B cell (primary cell): Measurements from ENCODE around the gene MIA3. TPM values are rescaled to one million over a fixed set of nuclear protein-coding genes. Genes with fewer than 3 reads are reported as not detected.

ENCODE experiments used
- ATAC-seq: fragments of 200-7000 bp; cut with Tn5 transposase; one replicate; pipeline ENCODE4 v1.10.0; 2021; ENCODE audit warnings: low read depth, mild to moderate bottlenecking, moderate number of reproducible peaks, moderate library complexity
- CTCF ChIA-PET: fragments of 350-600 bp; sonication (Branson Sonifier 250); formaldehyde crosslinking; loops from one replicate; lab custom pipeline; 2021; ENCODE audit warnings: antibody characterized with exemption, inconsistent platforms; lab: Charles Lee
- POLR2A ChIA-PET: fragments of 350-600 bp; sonication (Branson Sonifier 250); formaldehyde crosslinking; loops from one replicate; lab custom pipeline; 2021; ENCODE audit warnings: antibody characterized with exemption; lab: Charles Lee
- DNase-seq: peaks from one replicate; pipeline ENCODE4 v3.0.0; 2013
- H2AFZ ChIP-seq: 2 replicates; pipeline ENCODE4 v1.6.1; 2012; ENCODE audit warnings: mild to moderate bottlenecking, low read depth, low read length; ENCODE audit not compliant: insufficient read depth, poor library complexity, severe bottlenecking
- H3K27ac ChIP-seq, 2 donors: 1 replicate in 1 of 2; 2 replicates in 1 of 2; pipeline ENCODE4 v1.5.1; 2012 to 2013; ENCODE audit warnings: low read length in 2 of 2, mild to moderate bottlenecking in 2 of 2, moderate library complexity in 1 of 2
- H3K27me3 ChIP-seq, 4 experiments: fragments of 200-600 bp in 1 of 4; sonication (generic) in 1 of 4; replicated peaks in 1 of 4; 1 replicate in 2 of 4; 2 replicates in 2 of 4; pipeline versions ENCODE4 v1.6.1 to v1.7.0; 2013 to 2016; ENCODE audit warnings: low read length in 3 of 4, mild to moderate bottlenecking in 2 of 4, mixed read lengths in 1 of 4, moderate library complexity in 1 of 4; ENCODE audit not compliant: insufficient read depth in 4 of 4, control insufficient read depth in 3 of 4; ENCODE audit errors: control extremely low read depth in 1 of 4
- H3K36me3 ChIP-seq, 2 experiments: replicated peaks in 1 of 2; 1 replicate in 1 of 2; 2 replicates in 1 of 2; pipeline versions ENCODE4 v1.6.1 to v1.7.1; 2013; ENCODE audit warnings: low read length in 1 of 2; ENCODE audit not compliant: insufficient read depth in 2 of 2, control insufficient read depth in 1 of 2; ENCODE audit errors: control extremely low read depth in 1 of 2, extremely low read depth in 1 of 2
- H3K4me1 ChIP-seq, 2 donors: fragments of 200-600 bp in 1 of 2; sonication (generic) in 1 of 2; 1 replicate in 1 of 2; 2 replicates in 1 of 2; pipeline versions ENCODE4 v1.5.1 to v1.6.1; 2013 to 2017; ENCODE audit warnings: low read length in 2 of 2; ENCODE audit not compliant: control insufficient read depth in 2 of 2, insufficient read depth in 2 of 2
- H3K4me2 ChIP-seq: replicated peaks from 2 replicates; pipeline ENCODE3; 2012; ENCODE audit warnings: mild to moderate bottlenecking, low read depth, low read length; ENCODE audit not compliant: poor library complexity, severe bottlenecking
- H3K4me3 ChIP-seq, 5 experiments: fragments of 200-600 bp in 1 of 5; sonication (generic) in 1 of 5; 1 replicate in 3 of 5; 2 replicates in 2 of 5; pipeline versions ENCODE4 v1.5.1 to v1.7.0; 2011 to 2016; ENCODE audit warnings: low read length in 4 of 5, mild to moderate bottlenecking in 4 of 5, low read depth in 2 of 5, control low read depth in 1 of 5, moderate library complexity in 1 of 5; ENCODE audit not compliant: insufficient read depth in 1 of 5; ENCODE audit errors: control extremely low read depth in 1 of 5, extremely low read depth in 1 of 5
- H3K79me2 ChIP-seq: fragments of 200-600 bp; sonication (generic); one replicate; pipeline ENCODE4 v1.6.0; 2016; ENCODE audit warnings: low read length; ENCODE audit not compliant: control insufficient read depth, insufficient read depth
- H3K9ac ChIP-seq: fragments of 200-600 bp; sonication (generic); 2 replicates; pipeline ENCODE4 v1.6.1; 2017; ENCODE audit warnings: mild to moderate bottlenecking, low read length, moderate library complexity
- H3K9me3 ChIP-seq, 3 donors: one replicate each; pipeline versions ENCODE4 v1.6.1 to v1.7.1; 2013; ENCODE audit warnings: low read length in 2 of 3; ENCODE audit not compliant: control insufficient read depth in 2 of 3, insufficient read depth in 1 of 3; ENCODE audit errors: control extremely low read depth in 1 of 3
- H4K20me1 ChIP-seq: 2 replicates; pipeline ENCODE4 v1.6.0; 2012; ENCODE audit warnings: mild to moderate bottlenecking, low read length; ENCODE audit not compliant: insufficient read depth, control insufficient read depth, poor library complexity, severe bottlenecking
- H3K27ac Mint-ChIP-seq: one replicate; pipeline ENCODE4 v1.8.0; 2021; ENCODE audit warnings: mixed read lengths
- H3K27me3 Mint-ChIP-seq: one replicate; pipeline ENCODE4 v1.8.0; 2021; ENCODE audit warnings: mixed read lengths
- H3K4me1 Mint-ChIP-seq: one replicate; pipeline ENCODE4 v1.8.0; 2021; ENCODE audit warnings: mixed read lengths
- H3K4me3 Mint-ChIP-seq: one replicate; pipeline ENCODE4 v1.8.0; 2021; ENCODE audit warnings: mixed read lengths
- H3K9me3 Mint-ChIP-seq: one replicate; pipeline ENCODE4 v1.8.0; 2022; ENCODE audit warnings: mixed read lengths; ENCODE audit not compliant: insufficient read depth
- WGBS: methylation state at CpG from one replicate; pipeline ENCODE4 v1.1.5; 2013; ENCODE audit warnings: missing lambda C conversion rate; ENCODE audit not compliant: insufficient coverage; 5-methylcytosine and 5-hydroxymethylcytosine counted together
- intact Hi-C: fragments of 100-400 bp; cut with micrococcal nuclease; formaldehyde crosslinking; loops from one replicate; pipeline ENCODE4 v1.10.0; 2022
- polyA plus RNA-seq: library from polyadenylated mRNA; depleted of rRNA; stranded (reverse); fragments of >200 nt; gene quantifications from 2 replicates; pipeline ENCODE4 v1.2.3, GENCODE V29; 2012
- total RNA-seq, 2 donors: library from RNA; stranded (reverse); fragments of 120-200 nt in 1 of 2; gene quantifications; 1 replicate in 1 of 2; 2 replicates in 1 of 2; pipeline versions ENCODE4 v1.2.3 to v1.2.4, GENCODE V29; 2013 to 2022
- TF ChIP-seq, protein P1 (sequence below): fragments of 200-600 bp; IDR thresholded peaks from one replicate; pipeline ENCODE4 v1.8.0; 2022; ENCODE audit warnings: antibody characterized with exemption, mild to moderate bottlenecking

MIA3 gene
- total and polyA plus RNA-seq, 2 donors (not counting 1 experiment from before 2014, with no cell fraction given) = 69.2 to 109 TPM

DNA sequence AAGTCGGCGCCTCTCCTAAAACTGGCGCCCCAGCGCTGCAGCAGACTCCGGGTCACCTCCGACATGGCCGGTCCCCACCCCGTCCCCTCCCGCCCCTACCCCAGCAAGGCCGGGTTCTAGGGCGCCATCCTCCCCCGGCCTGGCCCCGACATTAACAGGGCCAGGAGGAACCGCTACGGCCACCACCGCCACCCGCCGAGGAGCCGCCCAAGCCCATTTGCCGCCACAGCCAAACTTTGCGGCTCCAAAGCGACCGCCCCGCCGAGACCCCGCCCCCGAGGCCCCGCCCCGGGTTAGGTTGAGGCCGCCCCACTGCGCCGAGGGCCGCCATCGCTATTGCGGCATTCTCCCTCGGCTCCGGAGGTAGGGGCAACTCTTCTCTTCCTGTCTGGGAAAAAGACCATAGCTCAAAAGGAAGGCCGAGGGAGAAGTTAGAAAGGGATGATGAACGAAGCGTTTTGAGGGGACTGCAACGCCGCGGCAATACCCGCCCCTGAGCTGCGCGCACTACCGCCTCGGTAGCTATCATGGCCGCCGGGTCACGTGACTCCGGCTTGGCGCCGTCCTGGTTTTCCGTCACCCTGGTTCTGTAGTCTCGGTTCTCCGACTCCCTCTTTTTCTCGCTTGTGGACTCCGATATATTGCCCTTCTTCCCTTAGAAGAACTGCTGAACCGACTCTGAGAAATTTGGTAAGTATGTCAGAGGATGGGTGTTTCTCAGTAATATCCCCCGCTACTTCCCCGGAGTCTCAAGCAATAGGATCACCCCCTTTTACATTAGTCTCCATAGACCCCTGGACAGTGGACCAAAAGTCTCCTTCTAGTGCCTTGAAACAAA is 94.6 kb downstream of the MIA3 start, which contains the start of the genes AIDA and BROX:
Gene AIDA, minus strand, starts transcription at position 239 of the 838 bp plus-strand sequence. Its CDS starts 174 bp downstream, at position 65.
Gene BROX, plus strand, starts transcription at position 312 of the 838 bp plus-strand sequence. CDS start 3,136 bp downstream, outside the sequence.
- POLR2A ChIA-PET = interaction anchor here (0.6 to 3.8 kb wide), 13 partner anchors 12 to 971 kb away, joined by 3 to 50 read pairs (median 4); partner anchors contain the start of genes DUSP10 and FAM177B
- ATAC-seq (peak; percentile 72), DNase-seq (peak; percentile 95)
- TF ChIP-seq, protein P1, sequence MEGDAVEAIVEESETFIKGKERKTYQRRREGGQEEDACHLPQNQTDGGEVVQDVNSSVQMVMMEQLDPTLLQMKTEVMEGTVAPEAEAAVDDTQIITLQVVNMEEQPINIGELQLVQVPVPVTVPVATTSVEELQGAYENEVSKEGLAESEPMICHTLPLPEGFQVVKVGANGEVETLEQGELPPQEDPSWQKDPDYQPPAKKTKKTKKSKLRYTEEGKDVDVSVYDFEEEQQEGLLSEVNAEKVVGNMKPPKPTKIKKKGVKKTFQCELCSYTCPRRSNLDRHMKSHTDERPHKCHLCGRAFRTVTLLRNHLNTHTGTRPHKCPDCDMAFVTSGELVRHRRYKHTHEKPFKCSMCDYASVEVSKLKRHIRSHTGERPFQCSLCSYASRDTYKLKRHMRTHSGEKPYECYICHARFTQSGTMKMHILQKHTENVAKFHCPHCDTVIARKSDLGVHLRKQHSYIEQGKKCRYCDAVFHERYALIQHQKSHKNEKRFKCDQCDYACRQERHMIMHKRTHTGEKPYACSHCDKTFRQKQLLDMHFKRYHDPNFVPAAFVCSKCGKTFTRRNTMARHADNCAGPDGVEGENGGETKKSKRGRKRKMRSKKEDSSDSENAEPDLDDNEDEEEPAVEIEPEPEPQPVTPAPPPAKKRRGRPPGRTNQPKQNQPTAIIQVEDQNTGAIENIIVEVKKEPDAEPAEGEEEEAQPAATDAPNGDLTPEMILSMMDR = no peak
- Histone ChIP-seq H4K20me1 (peaks cover 29% of the 10 kb centered on the region), H3K9me3 (no peaks in the 10 kb centered on the region), H3K4me3 (peak within 1 kb of the TSS; percentile 70 to 98 (median 81)), H3K4me1 (peaks cover 29 to 35% of the 10 kb centered on the region in 2 donors), H3K4me2 (peak within 1 kb of the TSS; percentile 73), H3K79me2 (peaks cover 72% of the 10 kb centered on the region), H2AFZ (peak within 1 kb of the TSS; percentile 99), H3K36me3 (peaks cover under 1 to 21% of the 10 kb centered on the region in 2 experiments), H3K27me3 (no peaks in the 10 kb centered on the region), H3K27ac (peak within 1 kb of the TSS; percentile 97 to 99), H3K9ac (peak within 1 kb of the TSS; percentile 86)
- peaks cover 51% of the 10 kb centered on the region for H3K4me1 Mint-ChIP-seq
- peak within 1 kb of the TSS; percentile 100 for H3K27ac Mint-ChIP-seq
- CTCF ChIA-PET = interaction anchor here (0.6 to 2.3 kb wide), 23 partner anchors 12 to 971 kb away, joined by 3 to 25 read pairs (median 4); partner anchors contain the start of genes DUSP10 and FAM177B
- peak within 1 kb of the TSS; percentile 97 for H3K4me3 Mint-ChIP-seq
- no peaks in the 10 kb centered on the region for H3K9me3 Mint-ChIP-seq
- no peaks in the 10 kb centered on the region for H3K27me3 Mint-ChIP-seq
- WGBS = under 1% methylated on average over 45 of the region's 62 CpGs
- intact Hi-C loops = loop anchor here (1.0 to 5.0 kb wide), 11 partner anchors 20 to 1644 kb away; partner anchors contain the start of genes CNIH4 and DUSP10
